Thyroid gland (tissue), 4 donors: Measurements from ENCODE around the gene S100A6.

ENCODE experiments used
- CTCF ChIP-seq, 6 experiments: fragments of 200-600 bp in 3 of 6; fragments of 450-650 bp in 3 of 6; sonication (generic) in 3 of 6; IDR thresholded peaks; one replicate each; pipeline ENCODE4 v1.5.1; 2016 to 2019; ENCODE audit warnings: antibody characterized with exemption in 6 of 6, mild to moderate bottlenecking in 2 of 6, inconsistent platforms in 1 of 6, moderate library complexity in 1 of 6
- POLR2A ChIP-seq, 2 donors: fragments of 450-650 bp; IDR thresholded peaks; one replicate each; pipeline ENCODE4 v1.6.1; 2017; ENCODE audit warnings: antibody characterized with exemption in 2 of 2, mild to moderate bottlenecking in 2 of 2, moderate library complexity in 1 of 2

- no peak for TF ChIP-seq CTCF (IDR thresholded peaks at IDR 0.05)
- no peak for TF ChIP-seq POLR2A (IDR thresholded peaks at IDR 0.05)
Observed at GRCh38 chr1:153503766-153504165, 32.0 kb downstream of the S100A6 start.
